ENCODE results near the gene ELF2. TPM values are rescaled to one million over a fixed set of nuclear protein-coding genes. Genes with fewer than 3 reads are reported as not detected.
"Not testable (repeated sequence)": the region's sequence is repeated elsewhere in the genome, so short reads cannot be mapped to it uniquely, and the experiment has no call there.

ELF2 gene
- total RNA-seq, 4 donors from 2014 or later: 37.1 to 54.9 (median 44.7) TPM

- no peak for DNase-seq (ENCODE audit: low spot score in 2 of 2)
- WGBS, 2 donors: 96 to 98% methylated on average over 5 of the region's 5 CpGs
- H3K4me3 ChIP-seq (ENCODE audit: low read depth, poor library complexity, severe bottlenecking): no peak overlapping the region
- TF ChIP-seq POLR2A (IDR thresholded peaks at IDR 0.05) (no peak), CTCF (IDR thresholded peaks at IDR 0.05) (no peak)
- intact Hi-C loops (cut with DNase I; ENCODE audit: low total_unique reads): no loop called here
These were observed 154.2 kb downstream of the ELF2 start for GRCh38 chr4:139022835-139023234.

GRCh38 chr4:139021071-139021470 lies 155.9 kb downstream of the ELF2 start:
- intact Hi-C loops (cut with DNase I; ENCODE audit: low total_unique reads); DNase-seq (ENCODE audit: low spot score in 2 of 2); H3K4me3 ChIP-seq (ENCODE audit: low read depth, poor library complexity, severe bottlenecking): not testable (repeated sequence)
- WGBS, 2 donors: 94 to 96% methylated on average over 12 of the region's 12 CpGs

GRCh38 chr4:139020384-139020783 lies 156.6 kb downstream of the ELF2 start:
- whole genome bisulfite sequencing, 2 donors: 82 to 89% methylated on average over 4 of the region's 4 CpGs
- DNase-seq (ENCODE audit: low spot score in 2 of 2): no peak

GRCh38 chr4:139018971-139019758 lies 157.9 kb downstream of the ELF2 start:
- no peak for DNase-seq (ENCODE audit: low spot score in 2 of 2)
- WGBS, 2 donors: 73 to 77% methylated on average over 10 of the region's 10 CpGs
- H3K4me3 ChIP-seq (ENCODE audit: low read depth, poor library complexity, severe bottlenecking): no peak overlapping the region
- intact Hi-C loops (cut with DNase I; ENCODE audit: low total_unique reads): no loop called here
- TF ChIP-seq POLR2A (IDR thresholded peaks at IDR 0.05) (no peak), CTCF (IDR thresholded peaks at IDR 0.05) (no peak)

More at GRCh38 chr4:139020384-139020783, 156.6 kb downstream of the ELF2 start:
- intact Hi-C loops (cut with DNase I; ENCODE audit: low total_unique reads): no loop called here
- TF ChIP-seq CTCF (IDR thresholded peaks at IDR 0.05) (no peak), POLR2A (IDR thresholded peaks at IDR 0.05) (no peak)
- no peak overlapping the region for H3K4me3 ChIP-seq (ENCODE audit: low read depth, poor library complexity, severe bottlenecking)

GRCh38 chr4:139018501-139018900 lies 158.5 kb downstream of the ELF2 start:
- TF ChIP-seq CTCF (IDR thresholded peaks at IDR 0.05) (no peak), POLR2A (IDR thresholded peaks at IDR 0.05) (no peak)
- H3K4me3 ChIP-seq (ENCODE audit: low read depth, poor library complexity, severe bottlenecking): no peak overlapping the region
- DNase-seq (ENCODE audit: low spot score in 2 of 2): no peak
- intact Hi-C loops (cut with DNase I; ENCODE audit: low total_unique reads): no loop called here

- intact Hi-C loops (cut with DNase I; ENCODE audit: low total_unique reads): no loop called here
- no peak for DNase-seq (ENCODE audit: low spot score in 2 of 2)
- TF ChIP-seq CTCF (IDR thresholded peaks at IDR 0.05) (no peak), POLR2A (IDR thresholded peaks at IDR 0.05) (no peak)
- no peak overlapping the region for H3K4me3 ChIP-seq (ENCODE audit: low read depth, poor library complexity, severe bottlenecking)
- 45 to 54% methylated on average over 3 of the region's 3 CpGs for WGBS, 2 donors
These were observed 159.2 kb downstream of the ELF2 start for GRCh38 chr4:139017861-139018260.

Data from lower leg skin (tissue), 4 donors.